ENCODE data around the gene ANKRD6.

The ANKRD6 gene

DNA sequence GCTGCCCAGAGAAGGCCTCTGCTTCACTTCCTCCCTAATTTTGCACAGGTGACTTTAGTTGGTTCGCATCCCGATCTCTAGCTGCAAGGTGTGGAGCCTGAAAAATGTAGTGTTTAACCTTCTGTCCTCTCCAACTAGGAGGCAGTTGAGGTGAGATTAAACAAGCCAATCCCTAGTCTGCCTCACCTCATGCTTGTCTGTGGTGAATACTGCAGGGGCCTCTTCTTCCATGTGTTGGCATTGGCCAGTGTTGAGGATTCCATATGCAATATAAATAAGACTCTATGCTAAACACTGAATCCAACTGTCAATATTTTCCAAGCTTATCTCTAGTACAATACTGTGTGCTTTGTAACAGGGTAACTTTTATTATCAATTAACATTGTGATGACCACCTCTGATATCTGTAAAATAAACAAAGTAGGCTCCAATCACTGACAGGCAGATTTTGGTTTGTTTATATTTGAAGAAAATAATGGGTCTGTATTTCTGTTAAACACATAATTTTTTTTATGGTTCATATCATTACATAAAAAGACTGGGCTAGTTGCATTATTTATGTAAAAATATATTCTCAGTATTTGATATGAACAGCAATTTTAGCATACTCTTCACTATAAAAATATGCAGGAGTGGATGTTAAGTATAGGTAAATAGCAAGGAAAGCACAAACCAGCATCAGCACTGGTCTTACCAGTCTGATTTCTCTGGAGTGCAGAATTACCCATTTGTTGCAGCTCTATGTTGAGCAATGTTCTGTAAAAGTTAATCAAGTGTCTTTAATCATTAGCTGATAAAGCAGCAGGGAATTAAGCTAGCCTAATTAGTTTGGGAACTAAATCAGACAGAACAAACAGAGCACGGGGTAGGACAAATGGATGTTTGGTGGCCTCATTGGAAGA, 74.0 kb downstream of the ANKRD6 start:
- in situ Hi-C loops (cut with MboI; ENCODE audit: low sequenced_read_pairs): no loop called here

GRCh38 chr6:89508755-89509563, 76.0 kb downstream of the ANKRD6 start:
- in situ Hi-C loops (cut with MboI; ENCODE audit: low sequenced_read_pairs): no loop called here

- in situ Hi-C loops (cut with MboI; ENCODE audit: low sequenced_read_pairs): no loop called here
Observed at GRCh38 chr6:89509777-89510281, 76.9 kb downstream of the ANKRD6 start.

DNA sequence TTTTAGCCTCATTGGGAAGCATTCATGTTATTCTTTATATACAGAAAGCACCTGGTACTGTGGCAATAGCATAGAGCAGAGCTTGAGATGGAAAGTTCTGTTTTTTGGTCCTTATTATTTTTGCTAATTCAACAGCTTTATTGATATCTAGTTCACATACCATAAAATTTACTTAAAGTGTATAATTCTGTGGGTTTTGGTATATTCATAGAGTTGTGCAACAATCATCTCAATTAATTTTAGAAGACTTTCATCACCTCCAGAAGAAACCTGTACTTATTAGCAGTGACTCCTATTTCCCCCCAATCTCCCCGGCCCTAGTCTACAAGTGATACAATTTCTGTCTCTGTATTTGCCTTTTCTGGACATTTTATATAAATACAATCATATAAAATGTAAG, 77.4 kb downstream of the ANKRD6 start:
- in situ Hi-C loops (cut with MboI; ENCODE audit: low sequenced_read_pairs): no loop called here

- in situ Hi-C loops (cut with MboI; ENCODE audit: low sequenced_read_pairs): no loop called here
Observed at GRCh38 chr6:89518352-89519055, 85.6 kb downstream of the ANKRD6 start.

DNA sequence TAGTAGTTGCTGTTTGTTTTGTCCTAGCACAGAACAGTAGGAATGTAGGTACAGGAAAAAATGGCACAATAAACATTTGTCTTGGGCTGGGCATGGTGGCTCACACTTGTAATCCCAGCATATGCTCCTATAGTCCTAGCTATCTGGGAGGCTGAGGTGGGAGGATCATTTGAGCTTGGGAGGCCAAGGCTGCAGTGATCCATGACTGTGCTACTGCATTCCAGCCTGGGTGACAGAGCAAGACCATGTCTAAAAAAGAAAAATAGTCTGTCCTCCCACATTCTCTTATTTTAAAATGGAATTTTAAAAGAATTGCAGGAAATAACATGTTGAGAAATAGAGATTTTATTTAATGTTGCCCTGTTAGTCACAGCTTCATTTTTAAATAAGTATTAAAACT, 87.8 kb downstream of the ANKRD6 start:
- in situ Hi-C loops (cut with MboI; ENCODE audit: low sequenced_read_pairs): no loop called here

DNA sequence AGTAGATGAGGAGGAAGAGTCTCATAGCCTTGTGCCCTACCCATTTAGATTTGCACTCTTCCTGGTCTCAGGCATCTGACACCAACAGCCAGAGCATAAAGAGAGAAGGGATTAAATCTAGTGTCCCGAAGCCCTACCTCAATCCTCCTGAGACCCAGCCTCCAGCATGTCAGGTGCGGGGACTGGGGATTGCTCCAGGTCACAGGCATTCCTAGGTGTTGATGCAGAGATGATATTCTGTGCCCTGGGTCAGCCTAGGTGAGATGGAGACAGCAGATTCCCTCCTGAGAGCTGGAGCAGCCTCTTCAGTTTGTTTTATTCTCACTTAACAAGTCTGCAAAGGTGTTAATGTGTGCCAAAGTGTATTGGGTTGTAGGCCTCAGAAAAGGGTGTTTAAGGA, 89.8 kb downstream of the ANKRD6 start:
- in situ Hi-C loops (cut with MboI; ENCODE audit: low sequenced_read_pairs): no loop called here

DNA sequence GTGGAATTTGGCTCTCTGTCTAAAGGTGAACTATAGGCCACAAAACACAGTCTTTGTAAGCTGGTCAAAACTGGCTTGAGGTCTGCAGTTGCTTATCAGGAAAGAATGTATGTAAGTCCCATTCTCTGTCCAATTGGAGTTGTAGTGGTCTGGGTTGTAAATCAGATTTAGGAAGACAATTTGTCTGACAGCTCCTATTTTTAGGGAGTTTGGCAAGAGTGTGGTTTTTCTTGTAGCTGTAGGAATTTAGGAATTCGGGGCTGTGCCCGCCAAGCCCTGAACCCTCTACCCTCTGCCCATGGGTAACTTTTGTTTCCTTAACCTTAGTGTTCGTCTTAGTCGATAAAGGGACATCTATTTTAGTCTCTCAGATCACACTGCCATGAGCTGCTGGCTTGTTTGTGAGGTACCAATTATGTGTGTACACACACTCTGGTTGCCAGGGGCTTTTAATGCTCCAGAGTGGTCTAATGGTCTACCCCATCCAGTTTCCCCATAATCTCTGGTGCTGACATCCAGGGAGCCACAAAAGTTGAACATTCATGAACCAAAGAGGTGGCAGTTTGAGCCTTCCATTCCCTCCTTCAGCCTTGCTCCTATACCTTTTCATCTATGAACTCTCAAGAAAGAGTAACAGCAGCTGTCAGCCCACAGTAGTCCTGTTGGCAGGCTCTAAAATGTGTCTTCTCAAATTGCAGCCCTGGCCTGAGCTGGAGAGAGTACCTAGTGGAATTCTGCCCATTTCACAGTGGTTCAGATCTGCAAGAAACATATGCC, 93.0 kb downstream of the ANKRD6 start:
- in situ Hi-C loops (cut with MboI; ENCODE audit: low sequenced_read_pairs): no loop called here

- in situ Hi-C loops (cut with MboI; ENCODE audit: low sequenced_read_pairs): no loop called here
Observed at GRCh38 chr6:89526563-89526869, 93.6 kb downstream of the ANKRD6 start.

- in situ Hi-C loops (cut with MboI; ENCODE audit: low sequenced_read_pairs): no loop called here
Observed at GRCh38 chr6:89527634-89528033, 94.7 kb downstream of the ANKRD6 start.

- in situ Hi-C loops (cut with MboI; ENCODE audit: low sequenced_read_pairs): no loop called here
Observed at GRCh38 chr6:89528866-89529265, 95.9 kb downstream of the ANKRD6 start.

- in situ Hi-C loops (cut with MboI; ENCODE audit: low sequenced_read_pairs): no loop called here
Observed at GRCh38 chr6:89530982-89531381, 98.0 kb downstream of the ANKRD6 start.

DNA sequence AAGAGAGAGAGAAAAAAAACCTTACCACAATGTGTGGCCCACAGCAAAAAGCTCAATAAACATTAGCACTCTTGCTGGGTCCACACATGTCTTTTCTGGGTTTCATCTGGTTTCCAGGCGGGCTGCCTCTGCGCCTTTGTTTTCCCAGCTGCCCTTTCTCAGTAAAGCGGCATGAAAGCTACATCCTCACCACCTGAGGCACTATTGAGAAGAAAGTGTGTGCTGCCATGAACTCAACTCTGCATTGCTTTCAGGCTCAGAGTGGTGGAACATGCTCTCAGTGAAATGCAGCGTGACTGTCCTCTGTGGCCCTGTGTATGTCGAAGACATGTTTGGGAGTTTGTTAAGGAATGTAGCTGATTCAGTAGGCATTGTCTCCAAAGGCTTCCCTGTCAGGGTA, 103.3 kb downstream of the ANKRD6 start:
- in situ Hi-C loops (cut with MboI; ENCODE audit: low sequenced_read_pairs): no loop called here

DNA sequence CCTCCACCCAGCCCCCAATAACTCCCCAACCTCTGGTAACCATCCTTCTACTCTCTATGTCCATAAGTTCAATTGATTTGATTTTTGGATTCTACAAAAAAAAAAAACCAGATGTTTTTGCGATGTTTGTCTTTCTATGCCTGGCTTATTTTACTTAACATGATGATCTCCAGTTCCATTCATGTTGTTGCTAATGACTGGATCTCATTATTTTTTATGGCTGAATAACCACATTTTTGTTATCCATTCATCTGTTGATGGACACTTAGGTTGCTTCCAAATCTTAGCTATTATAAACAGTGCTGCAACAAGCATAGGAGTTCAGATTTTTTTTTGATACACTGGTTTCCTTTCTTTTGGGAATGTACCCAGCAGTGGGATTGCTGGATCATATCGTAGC, 106.8 kb downstream of the ANKRD6 start:
- in situ Hi-C loops (cut with MboI; ENCODE audit: low sequenced_read_pairs): no loop called here

GRCh38 chr6:89542081-89542857, 109.3 kb downstream of the ANKRD6 start:
- in situ Hi-C loops (cut with MboI; ENCODE audit: low sequenced_read_pairs): no loop called here

DNA sequence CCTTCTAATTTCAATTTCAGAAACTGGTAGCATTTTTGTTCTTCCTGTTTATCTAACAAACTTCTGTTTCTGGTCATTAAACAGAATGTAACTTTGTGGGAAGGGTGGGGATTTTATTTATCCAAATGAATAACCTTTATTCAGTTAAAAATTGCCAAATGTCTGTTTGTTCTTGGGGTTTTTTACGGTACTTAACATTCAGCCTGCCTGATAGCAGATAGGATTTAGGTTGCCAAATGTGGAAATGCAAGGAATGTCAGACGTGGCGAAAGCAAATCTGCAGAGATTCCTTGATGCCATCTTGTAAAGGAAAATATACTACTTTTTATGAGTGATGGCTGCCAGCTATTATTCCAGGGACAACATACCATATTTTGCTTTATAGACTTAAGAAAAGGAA, 109.9 kb downstream of the ANKRD6 start:
- in situ Hi-C loops (cut with MboI; ENCODE audit: low sequenced_read_pairs): no loop called here

- in situ Hi-C loops (cut with MboI; ENCODE audit: low sequenced_read_pairs): no loop called here
Observed at GRCh38 chr6:89547281-89547680, 114.3 kb downstream of the ANKRD6 start.

- in situ Hi-C loops (cut with MboI; ENCODE audit: low sequenced_read_pairs): no loop called here
Observed at GRCh38 chr6:89553431-89553830, 120.5 kb downstream of the ANKRD6 start.

GRCh38 chr6:89554106-89554505, 121.2 kb downstream of the ANKRD6 start:
- in situ Hi-C loops (cut with MboI; ENCODE audit: low sequenced_read_pairs): no loop called here

GRCh38 chr6:89555031-89555430, 122.1 kb downstream of the ANKRD6 start:
- in situ Hi-C loops (cut with MboI; ENCODE audit: low sequenced_read_pairs): no loop called here

Data from HL-60/S4 treated with phorbol 12-myristate 13-acetate at 8.2 ng/mL for 4 days and 3 days (cell line).